NCI-H1105 treated with DMSO at 0.1 percent for 48 hours (cell line): ENCODE data around the gene USP17L12.
"Not testable (repeated sequence)": the region's sequence is repeated elsewhere in the genome, so short reads cannot be mapped to it uniquely, and the experiment has no call there.

Experiments
- DNase-seq: peaks from one replicate; lab custom pipeline; 2025; lab: John Stamatoyannopoulos, UW

USP17L12 gene, protein sequence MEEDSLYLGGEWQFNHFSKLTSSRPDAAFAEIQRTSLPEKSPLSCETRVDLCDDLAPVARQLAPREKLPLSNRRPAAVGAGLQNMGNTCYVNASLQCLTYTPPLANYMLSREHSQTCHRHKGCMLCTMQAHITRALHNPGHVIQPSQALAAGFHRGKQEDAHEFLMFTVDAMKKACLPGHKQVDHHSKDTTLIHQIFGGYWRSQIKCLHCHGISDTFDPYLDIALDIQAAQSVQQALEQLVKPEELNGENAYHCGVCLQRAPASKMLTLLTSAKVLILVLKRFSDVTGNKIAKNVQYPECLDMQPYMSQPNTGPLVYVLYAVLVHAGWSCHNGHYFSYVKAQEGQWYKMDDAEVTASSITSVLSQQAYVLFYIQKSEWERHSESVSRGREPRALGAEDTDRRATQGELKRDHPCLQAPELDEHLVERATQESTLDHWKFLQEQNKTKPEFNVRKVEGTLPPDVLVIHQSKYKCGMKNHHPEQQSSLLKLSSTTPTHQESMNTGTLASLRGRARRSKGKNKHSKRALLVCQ

GRCh38 chr4:9219852-9220251 is at the start of gene USP17L12:
Gene USP17L12, plus strand, starts transcription at chr4:9220152. Its CDS starts 0 bp downstream, at chr4:9220152.
- not testable (repeated sequence) for DNase-seq

- DNase-seq, result not testable (repeated sequence)
These were observed 9.6 kb upstream of the USP17L12 start, which contains the start of gene USP17L10 for GRCh38 chr4:9210357-9210756. Gene USP17L10, plus strand, starts transcription at chr4:9210657. Its CDS starts 0 bp downstream, at chr4:9210657.

GRCh38 chr4:9214701-9215100 is 5.3 kb upstream of the USP17L12 start:
- DNase-seq, result not testable (repeated sequence)

GRCh38 chr4:9215105-9215504 is 4.8 kb upstream of the USP17L12 start, which contains the start of gene USP17L11:
Gene USP17L11, plus strand, starts transcription at chr4:9215405. Its CDS starts 0 bp downstream, at chr4:9215405.
- not testable (repeated sequence) for DNase-seq

DNA sequence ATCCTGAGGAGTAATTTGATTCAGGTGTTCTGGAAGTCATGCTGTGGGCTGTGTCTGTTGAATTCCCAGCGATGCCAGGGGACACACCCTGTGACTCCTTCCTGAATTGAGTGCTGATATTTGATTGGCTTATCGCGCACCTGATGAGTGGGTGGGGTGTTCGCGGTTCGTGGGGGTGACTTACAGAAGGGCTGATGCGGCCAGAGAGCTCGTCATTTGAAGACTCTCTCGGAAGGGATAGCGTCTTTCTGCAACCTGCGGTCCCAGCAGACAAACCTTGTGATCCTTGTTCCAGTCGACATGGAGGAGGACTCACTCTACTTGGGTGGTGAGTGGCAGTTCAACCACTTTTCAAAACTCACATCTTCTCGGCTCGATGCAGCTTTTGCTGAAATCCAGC is 4.6 kb downstream of the USP17L12 start, which contains the start of gene USP17L13:
Gene USP17L13, plus strand, starts transcription at position 301 of the 400 bp plus-strand sequence. Its CDS starts 0 bp downstream, at position 301.
- DNase-seq, result not testable (repeated sequence)

- DNase-seq, result not testable (repeated sequence)
These were observed 10.3 kb downstream of the USP17L12 start for GRCh38 chr4:9230249-9230648.

- DNase-seq, result not testable (repeated sequence)
These were observed 14.1 kb downstream of the USP17L12 start, which contains the start of gene USP17L15 for GRCh38 chr4:9234085-9234484. Gene USP17L15, plus strand, starts transcription at chr4:9234385. Its CDS starts 0 bp downstream, at chr4:9234385.

- not testable (repeated sequence) for DNase-seq
These were observed 18.5 kb downstream of the USP17L12 start for GRCh38 chr4:9238461-9238860.

- not testable (repeated sequence) for DNase-seq
These were observed 23.6 kb downstream of the USP17L12 start, which contains the start of gene USP17L17 for GRCh38 chr4:9243579-9243978. Gene USP17L17, plus strand, starts transcription at chr4:9243879. Its CDS starts 0 bp downstream, at chr4:9243879.

GRCh38 chr4:9247953-9248680 is 28.2 kb downstream of the USP17L12 start, which contains the start of gene USP17L18:
Gene USP17L18, plus strand, starts transcription at chr4:9248630. Its CDS starts 0 bp downstream, at chr4:9248630.
- DNase-seq, result not testable (repeated sequence)

DNA sequence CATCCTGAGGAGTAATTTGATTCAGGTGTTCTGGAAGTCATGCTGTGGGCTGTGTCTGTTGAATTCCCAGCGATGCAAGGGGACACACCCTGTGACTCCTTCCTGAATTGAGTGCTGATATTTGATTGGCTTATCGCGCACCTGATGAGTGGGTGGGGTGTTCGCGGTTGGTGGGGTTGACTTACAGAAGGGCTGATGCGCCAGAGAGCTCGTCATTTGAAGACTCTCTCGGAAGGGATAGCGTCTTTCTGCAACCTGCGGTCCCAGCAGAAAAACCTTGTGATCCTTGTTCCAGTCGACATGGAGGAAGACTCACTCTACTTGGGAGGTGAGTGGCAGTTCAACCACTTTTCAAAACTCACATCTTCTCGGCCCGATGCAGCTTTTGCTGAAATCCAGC is 33.1 kb downstream of the USP17L12 start, which contains the start of gene USP17L19:
Gene USP17L19, plus strand, starts transcription at position 301 of the 400 bp plus-strand sequence. Its CDS starts 0 bp downstream, at position 301.
- not testable (repeated sequence) for DNase-seq

DNA sequence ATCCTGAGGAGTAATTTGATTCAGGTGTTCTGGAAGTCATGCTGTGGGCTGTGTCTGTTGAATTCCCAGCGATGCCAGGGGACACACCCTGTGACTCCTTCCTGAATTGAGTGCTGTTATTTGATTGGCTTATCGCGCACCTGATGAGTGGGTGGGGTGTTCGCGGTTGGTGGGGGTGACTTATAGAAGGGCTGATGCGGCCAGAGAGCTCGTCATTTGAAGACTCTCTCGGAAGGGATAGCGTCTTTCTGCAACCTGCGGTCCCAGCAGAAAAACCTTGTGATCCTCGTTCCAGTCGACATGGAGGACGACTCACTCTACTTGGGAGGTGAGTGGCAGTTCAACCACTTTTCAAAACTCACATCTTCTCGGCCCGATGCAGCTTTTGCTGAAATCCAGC is 37.9 kb downstream of the USP17L12 start, which contains the start of gene USP17L20:
Gene USP17L20, plus strand, starts transcription at position 301 of the 400 bp plus-strand sequence. Its CDS starts 0 bp downstream, at position 301.
- not testable (repeated sequence) for DNase-seq

GRCh38 chr4:9262572-9262971 is 42.6 kb downstream of the USP17L12 start, which contains the start of gene USP17L21:
Gene USP17L21, plus strand, starts transcription at chr4:9262872. Its CDS starts 0 bp downstream, at chr4:9262872.
- not testable (repeated sequence) for DNase-seq

GRCh38 chr4:9267319-9267718 is 47.4 kb downstream of the USP17L12 start, which contains the start of gene USP17L22:
Gene USP17L22, plus strand, starts transcription at chr4:9267619. Its CDS starts 0 bp downstream, at chr4:9267619.
- DNase-seq, result not testable (repeated sequence)
